GM19035 (cell line): ENCODE data around the gene TIGIT.

Source experiments
- ATAC-seq: cut with Tn5 transposase; IDR thresholded peaks from one replicate; pipeline ENCODE4 v1.9.1; 2021; ENCODE audit not compliant: unreplicated experiment

The TIGIT gene

DNA sequence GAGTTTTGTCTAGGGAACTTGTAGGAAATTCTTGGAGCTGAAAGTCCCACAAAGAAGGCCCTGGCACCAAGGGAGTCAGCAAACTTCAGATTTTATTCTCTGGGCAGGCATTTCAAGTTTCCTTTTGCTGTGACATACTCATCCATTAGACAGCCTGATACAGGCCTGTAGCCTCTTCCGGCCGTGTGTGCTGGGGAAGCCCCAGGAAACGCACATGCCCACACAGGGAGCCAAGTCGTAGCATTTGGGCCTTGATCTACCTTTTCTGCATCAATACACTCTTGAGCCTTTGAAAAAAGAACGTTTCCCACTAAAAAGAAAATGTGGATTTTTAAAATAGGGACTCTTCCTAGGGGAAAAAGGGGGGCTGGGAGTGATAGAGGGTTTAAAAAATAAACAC is 15.0 kb downstream of the TIGIT start:
- ATAC-seq = peak; percentile 87

DNA sequence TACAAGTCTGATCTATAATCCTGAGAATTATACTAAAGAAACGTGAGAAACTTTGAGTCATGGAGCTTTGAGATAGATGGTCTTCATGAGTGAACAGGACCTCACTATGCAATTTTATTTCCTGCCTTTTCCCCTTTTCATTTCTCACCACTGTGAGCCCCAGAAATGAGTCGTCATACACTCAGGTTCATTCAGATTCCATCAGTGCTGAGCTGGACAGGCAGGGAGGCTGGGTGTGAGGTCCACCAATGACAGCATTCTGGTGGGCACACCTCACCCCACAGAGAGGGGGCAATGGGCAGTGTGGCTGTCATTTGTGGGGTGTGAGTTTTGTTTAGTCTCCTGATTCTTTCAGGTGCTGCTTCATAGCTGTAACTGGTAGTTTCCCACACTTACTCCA is 16.9 kb downstream of the TIGIT start:
- ATAC-seq = no peak

DNA sequence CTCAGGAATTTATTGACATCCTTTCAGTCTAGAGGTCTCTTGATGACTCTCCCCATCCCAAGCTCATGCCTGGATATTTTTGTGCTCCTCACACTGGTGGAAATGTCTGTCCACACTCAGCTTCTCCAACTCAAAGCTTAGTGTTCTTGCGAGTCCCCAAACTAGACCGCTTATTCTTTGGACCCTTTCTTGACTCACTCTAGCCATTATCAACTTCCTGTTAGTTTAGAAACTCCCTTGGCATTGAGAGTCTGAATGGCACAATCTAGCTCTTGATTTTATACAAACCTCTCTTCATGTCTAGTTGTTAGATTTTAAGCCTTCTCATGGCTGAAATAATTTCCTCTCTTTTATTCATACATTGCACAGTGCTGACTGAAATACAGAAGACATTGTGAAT is 19.6 kb downstream of the TIGIT start:
- ATAC-seq = no peak

DNA sequence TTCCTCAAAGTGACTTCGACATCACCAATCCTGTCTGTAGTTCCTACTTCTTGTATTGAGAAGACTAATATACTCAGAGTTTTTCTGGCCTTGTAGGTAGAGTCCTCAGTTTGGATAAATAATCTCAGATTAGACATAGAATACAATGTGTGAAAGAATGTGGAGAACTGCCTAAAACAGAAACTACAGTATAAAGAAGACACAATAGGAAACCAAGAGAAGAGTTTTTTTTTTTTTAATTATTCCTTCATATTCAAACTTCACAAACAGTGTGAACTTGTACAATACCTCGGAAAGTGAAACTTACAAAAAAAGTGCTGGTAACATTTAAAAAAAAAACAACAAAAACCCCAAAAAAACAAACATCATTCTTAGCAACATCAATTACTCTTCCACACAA is 20.5 kb downstream of the TIGIT start:
- no peak for ATAC-seq

DNA sequence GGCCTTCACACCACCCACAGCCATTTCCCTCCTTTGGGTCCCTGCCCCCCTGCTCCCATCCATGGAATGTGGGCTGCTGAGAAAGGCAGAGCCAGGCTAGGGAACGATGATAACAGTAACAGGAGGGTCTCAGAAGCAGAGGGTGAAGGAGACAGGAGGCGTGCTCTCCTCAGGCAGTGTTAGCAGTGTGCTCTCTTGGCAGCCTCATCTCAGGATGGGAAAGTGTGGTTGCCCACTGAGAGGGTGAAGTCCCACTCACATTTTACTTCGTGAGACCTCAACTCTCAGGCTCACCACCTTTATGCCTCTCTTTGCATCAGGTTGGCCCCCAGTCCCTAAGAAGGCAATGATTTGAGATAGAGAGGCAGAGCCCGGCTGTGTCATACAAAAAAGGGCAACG is 24.5 kb downstream of the TIGIT start:
- no peak for ATAC-seq

DNA sequence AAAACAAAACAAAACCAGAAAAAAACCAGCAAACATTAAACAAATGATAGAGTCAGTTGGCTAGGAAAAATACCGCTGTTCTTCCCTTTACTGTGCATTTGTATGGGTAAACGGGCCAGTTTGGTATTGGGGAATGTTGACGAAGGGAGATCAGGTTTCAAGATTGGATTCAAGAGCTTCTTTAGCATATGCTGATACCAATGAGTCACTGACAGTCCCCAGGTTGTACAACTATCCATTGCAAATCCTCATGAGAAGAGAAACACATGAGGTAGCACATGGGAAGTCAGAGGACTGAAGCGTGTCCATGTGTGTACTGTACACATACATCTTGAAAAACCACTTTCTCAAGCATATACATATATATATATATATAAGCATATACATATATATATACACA is 25.6 kb downstream of the TIGIT start:
- ATAC-seq = no peak

DNA sequence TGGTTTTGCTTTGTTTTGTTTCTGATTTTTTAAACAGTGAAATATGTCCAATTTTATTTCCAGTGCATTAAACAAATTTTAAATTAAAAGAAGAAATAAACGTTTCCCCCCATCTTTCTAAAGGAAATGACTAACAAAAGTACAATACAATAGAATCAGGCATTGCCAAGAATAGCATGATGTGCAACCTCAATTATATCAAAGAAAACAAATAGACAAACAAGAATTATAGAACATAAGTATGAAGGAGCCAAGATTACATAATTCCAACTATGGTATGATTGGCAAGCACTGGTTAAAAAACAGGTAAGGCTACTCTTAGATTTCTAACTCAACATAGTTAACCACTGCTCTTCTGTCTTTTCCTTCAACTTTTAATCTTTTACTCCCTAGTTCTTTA is 26.4 kb downstream of the TIGIT start:
- no peak for ATAC-seq

DNA sequence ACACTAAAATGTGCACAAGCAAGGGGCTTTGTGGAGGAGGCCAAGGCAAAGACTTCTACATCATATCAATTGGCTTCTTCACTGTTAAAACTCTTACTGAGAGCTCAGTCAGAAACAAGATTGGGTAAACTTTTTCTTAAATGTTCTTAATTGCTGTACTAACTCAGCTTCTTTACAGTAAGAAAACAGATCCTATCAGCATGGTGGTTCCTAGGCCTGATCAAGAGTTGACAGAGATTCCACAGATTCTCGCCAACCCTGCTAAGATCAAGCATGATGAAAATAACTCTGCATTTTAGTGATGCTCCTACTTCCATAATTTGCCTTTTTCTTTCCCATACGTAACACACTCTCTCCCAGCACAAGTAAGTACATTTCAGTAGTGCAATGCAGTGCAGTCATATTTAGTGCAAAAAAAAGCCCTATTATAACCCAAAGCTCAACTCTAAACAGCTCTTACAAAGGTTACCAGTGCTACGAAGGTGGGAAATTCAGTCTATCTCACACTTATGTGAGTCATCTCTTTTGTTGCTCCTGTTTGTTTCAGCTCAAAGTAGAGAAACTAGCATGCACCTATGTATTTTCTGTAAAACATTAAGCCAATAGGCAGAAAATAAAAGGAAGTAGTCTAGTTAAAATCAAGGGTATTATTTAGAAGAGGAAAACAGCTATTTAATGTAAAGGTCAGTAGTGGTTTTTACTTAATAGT is 29.9 kb downstream of the TIGIT start:
- no peak for ATAC-seq

DNA sequence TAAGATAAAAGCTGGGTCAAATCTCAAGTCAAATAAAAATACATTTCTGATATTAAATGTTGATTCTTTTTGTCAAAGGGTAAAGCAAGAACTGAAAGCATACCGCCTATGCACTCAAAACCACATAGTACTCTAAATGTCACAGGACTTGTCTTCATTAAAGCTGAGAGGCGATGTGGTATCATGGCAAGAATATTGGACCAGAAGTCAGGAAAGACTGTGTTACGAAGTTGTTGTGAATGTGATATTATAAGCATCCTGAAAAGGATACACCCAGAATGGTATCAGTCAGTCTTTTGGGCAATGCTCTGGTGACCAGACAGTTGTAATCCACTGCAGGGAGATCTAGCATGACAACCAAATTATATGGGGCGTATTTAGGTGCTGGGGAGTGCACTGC is 33.8 kb downstream of the TIGIT start:
- no peak for ATAC-seq

DNA sequence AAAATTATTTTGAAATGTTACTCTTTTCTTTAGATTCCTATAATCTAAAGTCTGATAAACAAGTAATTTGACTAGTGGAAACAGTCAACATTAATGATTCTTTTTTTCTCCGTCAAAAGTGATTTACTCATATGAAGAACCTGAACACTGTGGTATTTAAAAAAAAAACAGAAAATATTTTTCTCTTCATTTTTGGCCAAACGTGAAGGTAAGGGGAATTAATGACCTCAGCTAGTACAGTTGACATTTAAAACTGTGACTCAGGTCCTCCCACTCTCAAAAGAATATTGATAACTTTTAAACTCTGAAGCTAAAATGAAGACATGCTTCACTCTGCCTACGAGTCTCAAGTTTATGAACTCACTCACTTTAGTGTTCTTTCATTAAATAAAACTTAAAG is 34.5 kb downstream of the TIGIT start:
- ATAC-seq = no peak

DNA sequence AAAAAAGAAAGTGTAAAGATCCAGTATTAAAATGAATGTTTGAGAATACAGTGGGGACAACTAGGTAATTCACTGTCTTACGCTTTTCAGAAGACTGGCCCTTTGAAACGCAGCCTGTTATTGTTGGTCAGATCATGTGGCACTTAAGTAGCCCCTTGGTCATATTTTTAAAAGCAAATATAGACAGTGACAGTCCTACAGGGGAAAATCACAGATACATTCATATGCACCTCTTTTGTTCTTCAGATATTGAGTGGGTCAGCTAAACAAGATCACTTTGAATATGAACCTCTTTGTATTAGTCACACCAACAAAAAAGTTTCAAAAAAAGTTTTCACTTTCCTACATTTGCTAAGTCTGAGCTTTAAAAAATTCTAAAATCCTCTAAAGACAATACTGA is 36.0 kb downstream of the TIGIT start:
- peak; percentile 57 for ATAC-seq

DNA sequence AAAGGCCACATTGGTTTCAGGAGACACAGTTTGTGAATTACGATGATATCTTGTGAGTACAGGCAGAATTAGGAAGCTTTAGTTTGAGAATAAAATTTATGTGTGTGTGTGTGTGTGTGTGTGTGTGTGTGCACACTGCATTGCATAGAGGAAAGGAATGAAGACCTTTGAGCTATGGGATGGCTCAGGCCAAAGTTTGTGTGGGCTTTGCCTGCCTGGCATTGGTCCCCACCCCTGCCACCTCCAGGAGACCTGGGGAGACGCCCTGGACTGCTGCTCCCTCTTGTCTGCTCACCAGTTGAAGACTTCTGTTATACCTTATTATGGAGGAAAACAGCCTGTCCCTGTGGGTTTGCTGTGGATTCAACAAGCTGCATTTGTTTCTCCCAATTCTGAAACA is 37.2 kb downstream of the TIGIT start:
- ATAC-seq = no peak

DNA sequence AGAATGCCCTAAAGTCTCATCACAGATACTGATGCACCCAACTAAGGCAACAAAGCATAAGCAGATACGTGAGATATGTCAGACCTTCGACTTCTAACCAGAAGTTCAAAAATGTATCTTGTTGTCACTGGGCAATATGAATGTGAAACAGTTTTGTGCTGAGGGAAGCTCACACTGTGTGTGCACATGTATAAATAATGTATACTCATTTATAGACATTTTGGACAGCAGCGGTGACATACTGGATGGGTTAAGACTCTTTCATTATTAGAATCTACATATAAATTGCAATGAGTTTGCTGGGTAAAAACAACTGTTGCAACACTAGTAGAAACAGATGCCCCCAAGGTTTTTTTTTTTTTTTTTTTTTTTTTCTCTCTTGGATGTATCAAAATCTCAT is 37.9 kb downstream of the TIGIT start:
- no peak for ATAC-seq

DNA sequence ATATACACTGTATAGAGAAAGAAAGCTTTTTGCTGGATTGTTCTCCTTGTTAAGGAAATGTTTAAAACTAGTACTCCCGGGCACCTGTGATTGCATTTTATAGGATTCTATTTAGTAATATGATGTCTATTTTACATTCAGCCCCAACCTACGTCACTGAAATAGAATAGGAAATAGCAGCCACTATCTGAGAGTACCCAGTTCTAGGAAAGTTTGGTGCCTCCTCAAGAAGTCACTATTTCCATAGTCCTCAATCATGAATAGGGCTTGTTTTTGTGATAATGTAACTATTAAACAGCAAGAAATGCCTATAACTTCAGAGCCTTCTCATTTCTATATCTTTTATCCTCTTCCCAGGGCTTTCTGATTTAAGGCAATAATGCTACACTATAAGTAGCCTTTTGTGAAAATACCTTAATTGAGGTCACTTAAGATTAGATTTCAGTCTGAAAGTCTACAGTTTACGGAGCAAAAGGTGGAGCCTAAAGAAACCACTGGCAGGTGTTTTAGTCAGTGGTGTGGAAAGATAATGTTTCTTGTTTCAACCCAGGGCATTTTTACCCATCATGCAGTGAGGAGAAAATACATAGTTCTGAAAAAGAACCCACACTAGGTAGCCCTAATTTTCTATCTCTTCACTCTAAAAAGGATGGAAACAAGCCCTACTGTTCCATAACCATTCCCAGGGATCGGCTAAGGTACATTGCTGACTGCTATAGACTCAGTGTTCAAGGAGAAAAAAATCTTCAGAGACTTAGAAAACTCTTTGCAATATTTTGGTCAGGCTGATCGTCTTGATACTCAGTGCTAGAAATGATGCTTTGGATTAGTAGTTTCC is 38.7 kb downstream of the TIGIT start:
- ATAC-seq = peak; percentile 47

DNA sequence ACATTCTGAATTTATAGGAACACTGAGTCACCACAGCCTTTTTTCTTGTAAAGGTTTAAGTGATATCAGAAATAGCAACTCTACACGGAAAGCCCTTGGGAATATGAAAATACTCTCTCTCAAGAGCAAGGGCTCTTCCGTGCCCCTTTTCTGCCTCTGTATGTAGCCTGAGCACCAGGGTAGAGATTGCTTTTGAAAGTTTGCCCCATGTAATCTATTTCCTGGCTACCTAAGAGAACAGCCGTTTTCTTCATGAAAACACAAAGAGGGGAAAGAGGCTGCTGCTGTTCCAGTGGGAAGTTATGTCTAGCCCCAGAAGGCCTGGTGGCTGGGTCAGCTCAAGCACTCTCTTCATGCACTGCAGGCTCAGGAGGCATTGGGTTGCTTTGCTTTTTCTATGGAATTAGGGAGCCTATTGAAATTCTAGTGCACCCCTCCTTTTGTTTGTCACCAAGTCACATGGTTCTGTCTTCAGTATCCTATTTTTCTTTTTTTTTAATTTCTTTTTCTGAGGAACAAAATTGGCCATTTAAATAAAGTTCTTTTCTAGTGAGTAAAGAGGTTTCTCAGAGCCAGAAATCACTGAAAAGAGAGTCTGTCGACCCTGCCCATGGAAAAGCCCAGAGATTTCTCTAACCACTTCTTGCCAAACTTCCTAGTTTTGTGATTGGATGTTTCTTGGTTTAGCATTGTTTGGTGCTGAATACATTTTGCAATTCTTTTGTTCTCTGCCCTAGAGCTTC is 39.5 kb downstream of the TIGIT start:
- no peak for ATAC-seq

DNA sequence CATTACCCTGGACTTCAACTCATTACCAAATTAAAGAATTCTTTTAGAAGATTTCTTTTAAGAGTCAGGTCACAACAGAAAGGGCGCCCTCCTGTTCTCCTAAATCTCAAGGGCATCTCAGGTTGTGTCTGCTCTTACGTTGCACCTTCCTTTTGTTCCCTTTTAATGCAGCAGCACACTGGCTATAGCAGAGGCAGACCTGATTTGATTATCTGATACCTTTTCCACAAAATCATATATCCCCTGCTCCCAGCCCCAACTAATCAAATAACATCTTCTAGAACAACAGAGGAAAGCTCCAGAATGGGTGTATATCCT is 40.1 kb downstream of the TIGIT start:
- ATAC-seq = no peak

DNA sequence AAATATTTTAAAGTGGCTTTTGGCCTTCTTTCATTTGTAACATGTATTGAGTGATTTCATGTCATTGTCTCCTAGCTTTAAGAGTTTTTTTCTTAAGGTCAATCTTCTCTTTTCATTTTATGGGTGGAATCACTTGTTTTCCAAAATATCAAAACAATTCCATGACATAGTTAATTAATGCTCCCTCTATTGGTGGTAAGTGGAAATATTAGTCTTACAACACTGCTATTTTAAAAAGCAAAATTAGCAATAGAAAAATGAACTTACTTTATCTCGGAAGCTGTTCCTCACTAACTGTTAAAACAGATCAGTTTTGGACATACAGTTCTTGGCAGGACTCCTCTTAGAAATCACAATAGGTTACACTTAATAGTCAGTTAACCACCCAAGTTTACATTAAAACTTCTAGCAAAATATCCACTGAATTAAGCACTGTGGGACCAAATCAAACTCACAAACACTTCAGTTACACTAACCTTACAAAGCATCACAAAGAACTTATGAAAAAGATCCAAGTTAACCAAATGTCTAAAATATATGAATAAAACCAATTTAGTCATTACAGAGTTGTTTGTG is 42.4 kb downstream of the TIGIT start:
- ATAC-seq = no peak

DNA sequence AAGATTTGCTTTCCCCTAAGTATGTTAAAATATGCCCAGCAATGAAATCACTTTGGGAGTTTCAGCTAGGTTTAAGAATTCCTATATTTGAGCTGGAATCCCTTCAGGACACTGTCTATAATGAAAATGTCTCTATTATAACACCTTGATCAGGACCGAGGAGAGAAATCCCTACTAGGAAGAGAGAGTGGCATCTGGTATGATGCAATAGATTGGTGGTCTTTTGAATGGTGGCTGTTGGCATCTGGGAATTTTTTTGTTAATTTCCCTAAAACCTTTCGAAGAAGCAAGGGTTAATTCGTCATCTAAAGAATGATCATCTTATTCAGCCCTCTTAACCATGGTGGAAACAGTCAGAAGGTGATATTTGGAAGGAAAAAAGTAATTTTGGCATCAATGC is 43.0 kb downstream of the TIGIT start:
- no peak for ATAC-seq

DNA sequence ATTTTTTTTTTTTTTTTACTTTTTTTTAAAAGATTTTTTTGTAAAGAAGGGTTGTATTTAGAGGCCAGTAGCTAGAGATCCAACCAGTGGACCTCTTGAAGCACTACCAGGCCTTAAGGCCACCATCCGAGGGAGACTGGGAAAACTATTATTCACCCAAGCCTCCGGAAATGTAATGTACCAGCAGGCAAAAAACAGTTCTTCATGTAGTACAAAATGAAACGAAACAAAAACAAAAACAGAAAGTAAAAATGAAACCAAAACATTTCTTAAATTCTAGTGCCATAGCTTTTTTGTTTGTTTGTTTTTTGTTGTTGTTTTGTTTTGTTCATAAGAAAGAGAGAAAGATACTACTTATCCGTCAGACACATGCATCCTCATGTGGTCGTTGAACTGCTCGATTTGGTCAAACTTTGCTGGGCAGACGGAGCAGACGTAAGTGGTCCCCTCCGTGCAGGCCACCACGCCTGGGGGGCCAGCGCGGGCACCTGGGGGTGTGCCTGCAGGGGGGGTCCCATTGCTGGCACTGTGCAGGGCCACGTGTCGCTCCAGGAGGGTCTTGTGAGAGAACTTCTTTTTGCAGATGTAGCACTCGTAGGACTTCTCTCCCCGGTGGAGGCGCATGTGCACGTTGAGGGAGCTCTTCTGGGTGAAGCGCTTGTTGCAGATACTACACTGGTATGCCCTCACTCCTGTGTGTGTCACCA is 45.0 kb downstream of the TIGIT start:
- ATAC-seq = no peak

DNA sequence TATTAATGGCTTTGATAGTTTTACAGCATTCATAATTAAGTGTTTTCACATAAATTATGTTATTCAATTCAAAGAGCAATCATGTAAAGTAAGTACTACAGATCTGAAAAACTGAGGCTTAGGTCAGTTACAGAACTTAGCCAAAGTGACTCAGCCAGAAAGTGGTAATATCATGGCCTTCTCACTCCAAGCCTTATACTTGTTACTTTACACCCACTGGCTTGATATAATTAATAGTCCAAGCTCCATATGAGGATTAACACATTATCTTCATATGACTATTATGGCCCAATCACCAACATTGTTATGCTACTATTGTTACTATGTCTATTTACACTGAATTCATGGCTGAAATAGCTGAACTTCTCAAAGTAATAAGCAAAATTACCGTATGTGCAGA is 50.7 kb downstream of the TIGIT start:
- no peak for ATAC-seq

DNA sequence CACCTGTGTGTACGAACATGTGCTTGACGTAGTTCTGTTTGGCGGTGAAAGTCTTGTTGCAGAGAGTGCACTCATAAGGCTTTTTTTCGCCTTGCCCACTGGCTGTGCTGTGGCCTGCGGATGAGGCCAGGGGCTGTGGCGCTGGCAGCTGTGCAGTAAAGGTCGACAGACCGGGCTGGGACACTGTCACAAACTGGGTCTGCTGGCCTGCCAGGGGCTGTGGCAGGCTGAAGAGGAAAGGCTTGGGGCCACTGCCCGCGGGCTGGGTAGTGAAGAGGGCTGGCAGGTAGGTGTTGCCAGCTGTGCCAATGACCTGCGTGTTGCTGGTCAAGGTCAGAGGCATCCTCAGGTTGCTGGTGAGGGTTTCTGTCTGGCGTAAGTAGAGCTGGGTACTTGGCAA is 56.4 kb downstream of the TIGIT start:
- no peak for ATAC-seq
